ENCODE measurements around the gene ITK.
"Not testable (repeated sequence)": the region's sequence is repeated elsewhere in the genome, so short reads cannot be mapped to it uniquely, and the experiment has no call there.

- not testable (repeated sequence) for TF ChIP-seq KDM5A (IDR thresholded peaks at IDR 0.05); CTCF (IDR thresholded peaks at IDR 0.05); MAFK (IDR thresholded peaks at IDR 0.05; ENCODE audit: partially characterized antibody); CHD2 (IDR thresholded peaks at IDR 0.05; ENCODE audit: low read length, partially characterized antibody); POLR2A (IDR thresholded peaks at IDR 0.05; ENCODE audit: low read length); CHD4 (IDR thresholded peaks at IDR 0.05; ENCODE audit: borderline replicate concordance); RAD21 (conservative IDR thresholded peaks at IDR 0.05 in 1 of 2, IDR thresholded peaks at IDR 0.05 in 1 of 2); SREBF2 (IDR thresholded peaks at IDR 0.05); FOSL2 (IDR thresholded peaks at IDR 0.05); FOSL2 (CRISPR knock-in tag; IDR thresholded peaks at IDR 0.05); HMGXB4 (CRISPR knock-in tag; IDR thresholded peaks at IDR 0.05; ENCODE audit: borderline replicate concordance); ELK1 (IDR thresholded peaks at IDR 0.05; ENCODE audit: low read depth, low read length); EP300 (IDR thresholded peaks at IDR 0.05); EHF (CRISPR knock-in tag; IDR thresholded peaks at IDR 0.05)
These were observed 64.1 kb downstream of the ITK start for GRCh38 chr5:157244704-157245103.

All from A549 (cell line).